NB4 (cell line): Measurements from ENCODE around the gene FMNL1.

Experiments used
- DNase-seq: peaks from one replicate; pipeline ENCODE4 v3.0.0; 2010; ENCODE audit warnings: low read depth
- H3K4me3 ChIP-seq: one replicate; pipeline ENCODE4 v1.5.1; 2011; ENCODE audit warnings: mild to moderate bottlenecking, low read depth, low read length, moderate library complexity
- MYC ChIP-seq: IDR thresholded peaks from 2 replicates; pipeline ENCODE4 v1.6.1; 2011; ENCODE audit warnings: low read depth, low read length
- POLR2A ChIP-seq: IDR thresholded peaks from 2 replicates; pipeline ENCODE4 v1.6.1; 2011; ENCODE audit warnings: mild to moderate bottlenecking; ENCODE audit not compliant: insufficient read length; ENCODE audit errors: extremely low read depth
- TF ChIP-seq, protein P1 (sequence below): IDR thresholded peaks from one replicate; pipeline ENCODE4 v1.5.1; 2012; ENCODE audit warnings: low read depth, low read length
- TF ChIP-seq, protein P2 (sequence below): IDR thresholded peaks from 2 replicates; pipeline ENCODE4 v1.6.1; 2011; ENCODE audit warnings: low read depth, low read length

FMNL1 gene

GRCh38 chr17:45264430-45264829 is 42.7 kb downstream of the FMNL1 start:
- no peak for DNase-seq
- H3K4me3 ChIP-seq, result no peak overlapping the region
- TF ChIP-seq POLR2A, result no peak
- TF ChIP-seq, protein P1, sequence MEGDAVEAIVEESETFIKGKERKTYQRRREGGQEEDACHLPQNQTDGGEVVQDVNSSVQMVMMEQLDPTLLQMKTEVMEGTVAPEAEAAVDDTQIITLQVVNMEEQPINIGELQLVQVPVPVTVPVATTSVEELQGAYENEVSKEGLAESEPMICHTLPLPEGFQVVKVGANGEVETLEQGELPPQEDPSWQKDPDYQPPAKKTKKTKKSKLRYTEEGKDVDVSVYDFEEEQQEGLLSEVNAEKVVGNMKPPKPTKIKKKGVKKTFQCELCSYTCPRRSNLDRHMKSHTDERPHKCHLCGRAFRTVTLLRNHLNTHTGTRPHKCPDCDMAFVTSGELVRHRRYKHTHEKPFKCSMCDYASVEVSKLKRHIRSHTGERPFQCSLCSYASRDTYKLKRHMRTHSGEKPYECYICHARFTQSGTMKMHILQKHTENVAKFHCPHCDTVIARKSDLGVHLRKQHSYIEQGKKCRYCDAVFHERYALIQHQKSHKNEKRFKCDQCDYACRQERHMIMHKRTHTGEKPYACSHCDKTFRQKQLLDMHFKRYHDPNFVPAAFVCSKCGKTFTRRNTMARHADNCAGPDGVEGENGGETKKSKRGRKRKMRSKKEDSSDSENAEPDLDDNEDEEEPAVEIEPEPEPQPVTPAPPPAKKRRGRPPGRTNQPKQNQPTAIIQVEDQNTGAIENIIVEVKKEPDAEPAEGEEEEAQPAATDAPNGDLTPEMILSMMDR, result no peak
- TF ChIP-seq, protein P2, sequence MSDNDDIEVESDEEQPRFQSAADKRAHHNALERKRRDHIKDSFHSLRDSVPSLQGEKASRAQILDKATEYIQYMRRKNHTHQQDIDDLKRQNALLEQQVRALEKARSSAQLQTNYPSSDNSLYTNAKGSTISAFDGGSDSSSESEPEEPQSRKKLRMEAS, result no peak
- TF ChIP-seq MYC, result no peak

DNA sequence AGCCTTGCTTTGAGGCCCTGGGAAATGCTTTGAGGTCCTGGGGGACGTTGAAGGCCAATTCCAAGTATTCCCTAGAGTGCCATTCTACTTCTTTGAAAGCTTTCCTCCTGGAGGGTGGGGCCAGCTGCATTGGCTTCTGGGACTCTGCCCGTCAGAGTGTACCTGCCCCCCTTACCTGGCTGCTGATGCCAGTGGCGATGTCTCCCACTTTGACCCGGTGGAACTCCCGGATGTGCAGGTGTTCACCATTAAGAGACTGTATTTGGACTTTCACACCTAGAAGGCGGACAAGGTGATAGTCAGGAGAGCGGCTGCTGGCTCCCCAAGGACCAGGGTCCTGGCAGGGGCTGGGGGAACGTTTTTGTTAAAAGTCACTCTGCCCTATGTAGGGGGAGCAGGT is 43.3 kb downstream of the FMNL1 start:
- TF ChIP-seq POLR2A (no peak), MYC (no peak)
- TF ChIP-seq, protein P2, result no peak
- TF ChIP-seq, protein P1, result no peak
- DNase-seq, result no peak
- H3K4me3 ChIP-seq, result no peak overlapping the region

DNA sequence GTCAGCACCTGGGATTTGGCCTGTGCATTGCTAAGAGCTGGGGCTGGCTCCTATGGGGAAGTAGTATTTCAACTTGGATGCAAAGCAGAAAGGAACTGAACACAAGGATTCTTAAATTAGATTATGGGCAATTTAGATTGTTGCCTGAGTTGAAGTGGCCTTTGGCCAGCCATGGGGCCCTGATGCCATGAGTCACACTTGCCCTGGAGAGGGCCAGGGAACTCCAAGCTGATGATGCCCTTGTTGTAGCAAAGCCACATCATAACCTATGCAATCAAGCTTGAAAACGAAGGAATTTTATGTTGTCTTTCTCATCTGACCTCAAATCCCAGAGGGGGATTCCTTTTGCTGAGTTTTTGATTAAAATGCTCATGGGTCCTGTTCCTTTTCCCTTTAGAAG is 44.1 kb downstream of the FMNL1 start:
- DNase-seq, result no peak
- H3K4me3 ChIP-seq, result no peak overlapping the region
- TF ChIP-seq, protein P1, result no peak
- TF ChIP-seq POLR2A, result no peak
- TF ChIP-seq, protein P2, result no peak
- TF ChIP-seq MYC, result no peak

DNA sequence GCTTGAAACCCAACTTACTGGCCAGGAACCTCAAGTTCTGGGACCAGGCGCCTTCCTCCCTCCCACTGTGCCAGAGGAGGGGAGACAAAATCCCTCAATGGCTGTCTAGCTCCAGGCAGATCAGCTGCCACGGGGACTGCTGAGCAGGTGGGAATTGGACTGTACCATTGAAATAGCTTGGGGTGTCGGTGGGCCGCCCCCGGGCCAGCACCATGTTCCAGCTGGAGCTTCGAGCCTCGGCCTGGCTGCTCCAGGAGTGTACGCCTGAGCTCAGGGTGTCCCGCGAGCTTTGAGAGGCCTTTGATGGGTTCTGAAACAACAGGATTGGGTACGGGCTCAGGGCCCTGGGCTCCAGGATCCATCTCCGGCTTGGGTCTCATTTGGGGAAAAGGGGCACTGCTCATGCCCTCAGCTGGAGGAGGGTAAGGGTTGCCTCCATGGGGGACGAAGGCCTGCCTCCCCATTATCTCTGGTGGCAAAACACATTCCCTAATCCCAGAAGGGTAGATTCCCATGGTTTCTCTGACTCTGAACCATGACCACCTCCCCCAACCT is 44.8 kb downstream of the FMNL1 start:
- DNase-seq, result no peak
- TF ChIP-seq, protein P2, result no peak
- TF ChIP-seq POLR2A (no peak), MYC (no peak)
- TF ChIP-seq, protein P1, result no peak

DNA sequence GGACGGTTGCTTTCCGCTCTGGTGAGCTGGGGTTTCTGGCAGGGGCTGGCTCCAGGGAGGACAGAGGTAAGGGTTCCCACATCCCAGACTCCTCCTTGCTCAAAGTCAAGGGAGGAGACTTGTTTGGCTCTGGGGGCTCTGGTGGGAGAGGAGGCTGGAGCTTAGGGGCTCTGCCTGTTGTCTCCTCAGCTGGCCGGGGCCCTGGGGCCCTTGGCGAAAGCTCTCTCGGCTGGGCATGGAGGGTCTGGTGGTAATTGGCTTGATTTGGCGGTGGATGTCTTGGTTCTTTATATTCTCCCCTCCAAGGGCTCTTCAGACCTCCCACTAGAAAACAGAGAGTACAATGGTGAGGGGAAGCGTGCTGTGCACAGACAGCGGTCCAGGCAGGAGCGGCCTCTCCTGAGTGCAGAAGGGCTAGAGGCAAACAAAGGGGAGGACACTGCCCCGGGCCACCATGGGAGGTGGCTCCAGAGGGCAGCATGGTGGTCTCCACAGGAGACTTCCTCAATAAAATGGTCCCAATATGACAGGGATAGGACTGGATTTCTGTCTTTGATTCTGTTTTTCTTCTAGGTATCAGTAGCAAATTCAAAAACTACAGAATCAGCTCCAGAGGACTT is 45.9 kb downstream of the FMNL1 start:
- TF ChIP-seq, protein P2, result no peak
- no peak for TF ChIP-seq POLR2A
- TF ChIP-seq, protein P1, result no peak
- TF ChIP-seq MYC, result no peak

More for the DNA sequence above, 44.8 kb downstream of the FMNL1 start:
- no peak overlapping the region for H3K4me3 ChIP-seq

More for the DNA sequence above, 45.9 kb downstream of the FMNL1 start:
- no peak overlapping the region for H3K4me3 ChIP-seq
- no peak for DNase-seq
